Activated CD8-positive, alpha-beta memory T cell treated with anti-CD3 and anti-CD28 coated beads, Interleukin-2, amount 50 U/mL, for 48 hours (primary cell): Measurements from ENCODE around the gene GMFB.
A peak's percentile ranks its signal among the peaks of the same experiment; 100 is the strongest.
"Not testable (repeated sequence)": the region's sequence is repeated elsewhere in the genome, so short reads cannot be mapped to it uniquely, and the experiment has no call there.

Source experiments
- DNase-seq: peaks from one replicate; pipeline ENCODE4 v3.0.0-alpha.2; 2020

Gene GMFB

DNA sequence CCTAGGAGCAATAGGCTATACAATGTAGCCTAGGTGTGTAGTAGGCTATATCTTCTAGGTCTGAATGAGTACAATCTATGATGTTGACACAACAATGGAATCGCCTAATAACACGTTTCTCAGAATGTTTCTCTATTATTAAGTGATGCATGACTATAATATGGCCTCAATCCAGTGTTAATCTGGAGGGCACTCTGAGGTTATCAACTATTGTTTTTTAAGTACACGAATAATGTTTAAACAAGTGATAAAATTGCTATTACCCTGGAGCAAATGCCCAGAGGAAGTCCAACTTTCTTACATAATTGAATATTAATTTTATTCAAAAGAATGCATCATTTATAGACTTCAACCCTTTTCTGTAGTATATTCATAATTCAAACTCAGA lies 31.2 kb downstream of the GMFB start:
- DNase-seq, result no peak

DNA sequence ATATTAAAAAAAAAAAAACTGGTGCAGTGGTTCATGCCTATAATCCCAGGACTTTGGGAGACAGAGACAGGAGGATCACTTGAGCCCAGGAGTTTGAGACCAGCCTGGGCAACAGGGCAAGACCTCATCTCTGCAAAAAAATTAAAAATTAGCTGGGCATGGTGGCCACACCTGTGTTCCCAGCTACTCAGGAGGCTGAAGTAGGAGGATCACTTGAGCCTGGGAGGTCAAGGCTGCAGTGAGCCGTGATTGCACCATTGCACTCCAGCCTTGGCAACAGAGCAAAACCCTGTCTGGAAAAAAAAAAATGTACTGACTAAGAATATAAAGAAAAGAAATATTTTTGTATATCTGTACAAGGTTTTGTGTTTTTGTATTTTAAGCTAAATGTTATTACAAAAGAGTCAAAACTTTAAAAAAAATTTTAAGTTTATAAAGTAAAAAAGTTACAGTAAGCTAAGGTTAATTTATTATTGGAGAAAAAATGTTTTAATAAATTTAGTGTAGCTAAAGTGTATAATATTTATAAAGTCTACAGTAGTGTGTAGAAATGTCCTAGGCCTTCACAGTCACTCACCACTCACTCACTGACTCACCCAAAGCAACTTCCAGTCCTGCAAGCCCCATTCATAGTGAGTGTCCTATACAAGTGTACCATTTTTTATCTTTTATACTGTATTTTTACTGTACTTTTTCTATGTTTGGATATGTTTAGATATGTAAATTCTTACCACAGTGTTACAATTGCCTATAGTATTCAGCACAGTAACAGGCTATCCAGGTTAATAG lies 31.8 kb downstream of the GMFB start:
- DNase-seq, result not testable (repeated sequence)

DNA sequence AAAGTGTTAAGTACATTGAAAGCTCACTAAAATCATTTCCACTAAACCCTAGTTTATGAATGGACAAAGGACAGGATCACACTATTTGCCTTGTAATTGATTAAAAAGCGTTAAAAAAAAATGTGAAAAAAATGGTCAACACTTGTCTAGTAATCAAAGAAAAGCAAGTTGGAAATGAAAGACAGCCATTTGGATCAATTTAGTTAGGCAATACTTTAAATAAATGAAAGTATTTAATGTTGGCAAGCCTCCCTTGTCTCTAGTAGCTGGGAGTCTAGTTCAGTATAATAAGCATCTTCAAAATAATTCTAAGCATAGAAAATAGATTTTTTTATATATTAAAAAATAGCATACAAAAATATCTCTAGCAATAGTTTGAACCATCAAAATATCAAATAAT lies 33.4 kb downstream of the GMFB start:
- no peak for DNase-seq

DNA sequence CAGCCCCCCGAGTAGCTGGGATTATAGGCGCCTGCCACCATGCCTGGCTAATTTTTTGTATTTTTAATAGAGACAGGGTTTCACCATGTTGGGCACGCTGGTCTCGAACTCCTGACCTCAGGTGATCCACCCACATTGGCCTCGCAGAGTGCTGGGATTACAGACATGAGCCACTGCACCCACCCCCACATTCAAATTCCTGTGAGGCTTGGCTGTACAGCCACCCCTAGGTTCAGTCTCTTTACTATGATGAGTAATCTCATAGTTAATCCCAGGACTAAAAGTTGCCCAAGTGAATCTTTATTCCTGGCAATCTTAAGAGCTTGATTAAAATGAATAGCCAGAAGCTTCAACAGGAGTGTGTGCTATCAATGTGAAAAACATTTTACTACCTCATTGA lies 34.8 kb downstream of the GMFB start:
- not testable (repeated sequence) for DNase-seq

DNA sequence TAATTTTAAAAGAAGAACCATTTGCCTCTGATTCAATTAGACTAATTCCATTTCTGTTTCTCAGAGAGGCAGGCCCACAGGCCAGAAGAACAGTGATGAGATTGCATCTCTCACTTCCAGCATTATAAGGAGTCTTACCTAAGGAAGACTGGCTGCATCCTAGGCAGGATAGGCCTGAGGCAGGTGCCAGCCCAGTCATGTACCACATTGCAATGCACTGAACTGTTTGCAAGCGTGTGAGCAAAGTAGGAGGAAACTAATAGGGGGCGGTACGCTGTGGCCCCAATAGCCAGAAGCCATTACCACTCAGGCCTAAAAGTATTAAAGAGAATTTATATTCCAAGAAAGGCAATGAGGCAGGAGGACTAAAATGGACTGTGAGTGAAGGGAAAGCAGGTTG lies 35.5 kb downstream of the GMFB start:
- no peak for DNase-seq

DNA sequence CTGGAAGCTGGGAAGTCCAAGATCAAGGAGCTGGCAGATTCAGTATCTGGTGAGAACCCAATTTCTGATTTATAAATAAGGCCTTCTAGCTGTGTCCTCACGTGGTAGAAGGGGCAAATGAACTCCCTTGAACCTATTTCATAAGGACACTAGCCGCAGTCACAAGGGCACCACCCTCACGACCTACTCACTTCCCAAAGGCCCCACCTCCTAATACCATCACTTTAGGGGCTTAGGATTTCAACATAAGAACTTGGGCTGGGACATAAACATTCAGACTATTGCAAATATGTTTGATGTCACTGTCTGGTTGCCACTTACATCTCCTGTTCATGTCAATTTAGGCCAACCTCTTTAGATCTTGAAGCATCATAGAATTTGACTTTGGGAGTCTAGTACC lies 36.8 kb downstream of the GMFB start:
- DNase-seq, result no peak

DNA sequence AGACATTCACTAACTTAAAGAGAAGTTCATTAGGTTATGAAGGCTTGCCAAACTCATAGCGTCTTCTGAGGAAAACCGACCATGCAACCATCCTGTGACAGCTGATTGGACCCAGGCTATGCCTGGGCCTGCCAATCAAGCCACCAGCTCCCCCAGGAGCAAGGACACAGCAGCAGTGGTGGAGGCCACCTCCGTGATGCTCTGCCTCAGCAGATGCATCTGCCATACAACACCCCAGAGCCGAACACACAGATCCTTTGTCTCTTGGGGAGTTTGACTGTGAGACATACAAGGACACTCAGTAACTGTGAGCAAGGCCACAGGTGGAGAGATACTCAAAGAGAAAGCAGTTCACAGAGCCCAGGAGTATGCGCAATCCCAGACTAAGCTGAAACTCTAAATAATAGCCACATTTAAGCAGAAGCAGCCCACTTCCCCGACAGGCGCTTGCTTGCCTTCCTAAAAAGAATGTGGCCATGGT lies 37.6 kb downstream of the GMFB start:
- no peak for DNase-seq

DNA sequence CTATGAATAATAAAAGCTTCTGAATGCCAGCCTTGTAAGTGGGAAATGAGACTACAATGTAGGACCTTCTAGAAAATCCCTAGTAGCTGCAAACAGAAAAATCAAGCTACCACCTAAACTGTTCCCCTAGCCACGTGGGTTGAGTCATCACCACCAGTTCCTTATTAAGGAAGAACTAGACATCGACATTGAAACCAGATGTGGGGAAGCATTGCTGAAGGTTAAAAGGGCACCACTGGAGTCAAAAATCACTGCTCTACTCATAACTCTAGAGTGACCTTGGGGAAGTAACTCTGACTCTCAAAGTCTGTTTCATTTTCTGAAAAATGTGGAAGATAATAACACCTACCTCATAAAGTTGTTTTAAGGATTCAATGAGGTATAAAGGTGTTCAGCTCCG lies 38.2 kb downstream of the GMFB start:
- no peak for DNase-seq

DNA sequence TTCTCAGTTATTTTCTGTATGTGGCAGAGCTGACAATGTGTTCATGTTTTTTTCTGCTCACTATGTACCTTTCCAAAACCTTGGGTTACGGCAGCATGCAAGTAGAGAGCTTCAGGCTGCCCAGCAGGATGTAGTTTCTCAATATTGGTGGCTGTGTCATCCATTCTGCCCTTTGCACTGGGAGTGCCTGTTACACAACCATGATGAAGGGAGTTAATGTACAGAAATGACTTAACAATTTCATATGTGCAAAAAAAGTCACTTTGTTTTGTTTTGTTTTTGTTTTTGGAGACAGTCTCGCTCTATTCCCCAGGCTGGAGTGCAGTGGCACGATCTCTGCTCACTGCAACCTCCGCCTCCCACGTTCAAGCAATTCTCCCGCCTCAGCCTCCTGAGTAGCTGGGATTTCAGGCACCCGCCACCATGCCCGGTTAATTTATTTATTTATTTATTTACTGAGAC lies 41.5 kb downstream of the GMFB start:
- DNase-seq, result no peak

DNA sequence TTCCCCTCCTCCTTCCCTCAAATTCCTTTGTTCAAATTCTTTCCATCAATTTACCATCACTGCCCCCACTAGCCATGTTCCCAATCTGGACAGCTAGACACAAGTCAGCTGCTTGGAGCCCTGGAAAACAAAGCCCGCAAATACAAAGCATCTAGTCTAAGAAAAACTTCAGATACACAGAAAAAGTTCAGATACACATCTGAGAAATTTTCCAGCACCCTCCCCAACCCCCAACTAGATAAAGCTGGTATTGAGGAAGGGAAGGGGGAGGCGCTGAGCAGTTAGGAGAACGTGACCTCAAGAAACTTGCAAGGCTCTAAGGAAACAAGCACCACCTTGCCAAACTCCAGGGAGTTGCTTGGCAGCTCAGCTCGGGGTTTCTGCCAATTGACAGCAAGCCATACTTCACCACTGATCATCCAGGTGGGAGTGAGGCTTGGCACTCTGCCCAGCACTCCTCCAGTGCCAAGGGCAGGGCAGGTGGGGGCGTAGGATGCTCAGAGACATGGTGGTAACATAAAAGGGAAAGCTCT lies 42.6 kb downstream of the GMFB start:
- DNase-seq, result no peak

DNA sequence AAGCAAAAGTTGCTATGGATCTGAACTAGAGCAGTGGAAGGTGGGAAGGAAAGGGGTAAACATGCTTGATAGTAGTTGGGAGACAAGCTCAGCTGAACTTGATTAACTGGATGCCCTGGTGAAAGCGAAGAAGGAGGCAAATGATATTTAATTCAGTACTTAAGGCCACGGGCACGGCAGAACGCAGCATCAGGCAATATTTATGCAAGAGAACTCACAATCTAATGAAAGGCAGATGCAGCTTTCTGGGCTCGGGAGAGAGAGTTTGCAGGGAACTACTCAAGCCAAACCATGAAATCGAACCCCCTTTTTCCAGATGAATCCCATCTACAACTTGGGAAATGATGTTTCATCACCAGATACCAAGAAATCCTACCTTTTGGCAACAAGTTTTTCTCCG lies 44.1 kb downstream of the GMFB start:
- no peak for DNase-seq

DNA sequence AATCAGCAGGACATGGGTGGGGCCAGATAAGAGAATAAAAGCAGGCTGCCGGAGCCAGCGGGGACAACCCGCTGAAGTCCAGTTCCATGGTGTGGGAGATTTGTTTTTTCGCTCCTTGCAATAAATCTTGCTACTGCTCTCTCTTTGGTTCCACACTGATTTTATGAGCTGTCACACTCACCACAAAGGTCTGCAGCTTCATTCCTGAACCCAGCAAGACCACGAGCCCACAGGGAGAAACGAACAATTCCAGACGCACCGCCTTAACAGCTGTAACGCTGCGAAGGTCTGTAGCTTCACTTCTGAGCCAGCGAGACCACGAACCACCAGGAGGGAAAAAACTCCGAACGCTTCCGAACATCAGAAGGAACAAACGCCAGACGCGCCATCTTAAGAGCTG lies 44.8 kb downstream of the GMFB start:
- DNase-seq, result no peak

DNA sequence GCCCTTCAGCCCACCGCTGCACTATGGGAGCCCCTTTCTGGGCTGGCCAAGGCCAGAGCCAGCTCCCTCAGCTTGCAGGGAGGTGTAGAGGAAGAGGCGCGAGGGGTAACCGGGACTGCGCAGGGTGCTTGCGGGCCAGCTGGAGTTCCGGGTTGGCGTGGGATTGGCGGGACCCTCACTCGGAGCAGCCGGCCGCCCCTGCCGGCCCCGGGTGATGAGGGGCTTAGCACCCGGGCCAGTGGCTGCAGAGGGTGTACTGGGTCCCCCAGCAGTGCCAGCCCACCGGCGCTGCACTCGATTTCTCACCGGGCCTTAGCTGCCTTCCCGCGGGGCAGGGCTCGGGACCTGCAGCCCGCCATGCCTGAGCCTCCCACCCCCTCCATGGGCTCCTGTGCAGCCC lies 45.8 kb downstream of the GMFB start:
- DNase-seq, result not testable (repeated sequence)

DNA sequence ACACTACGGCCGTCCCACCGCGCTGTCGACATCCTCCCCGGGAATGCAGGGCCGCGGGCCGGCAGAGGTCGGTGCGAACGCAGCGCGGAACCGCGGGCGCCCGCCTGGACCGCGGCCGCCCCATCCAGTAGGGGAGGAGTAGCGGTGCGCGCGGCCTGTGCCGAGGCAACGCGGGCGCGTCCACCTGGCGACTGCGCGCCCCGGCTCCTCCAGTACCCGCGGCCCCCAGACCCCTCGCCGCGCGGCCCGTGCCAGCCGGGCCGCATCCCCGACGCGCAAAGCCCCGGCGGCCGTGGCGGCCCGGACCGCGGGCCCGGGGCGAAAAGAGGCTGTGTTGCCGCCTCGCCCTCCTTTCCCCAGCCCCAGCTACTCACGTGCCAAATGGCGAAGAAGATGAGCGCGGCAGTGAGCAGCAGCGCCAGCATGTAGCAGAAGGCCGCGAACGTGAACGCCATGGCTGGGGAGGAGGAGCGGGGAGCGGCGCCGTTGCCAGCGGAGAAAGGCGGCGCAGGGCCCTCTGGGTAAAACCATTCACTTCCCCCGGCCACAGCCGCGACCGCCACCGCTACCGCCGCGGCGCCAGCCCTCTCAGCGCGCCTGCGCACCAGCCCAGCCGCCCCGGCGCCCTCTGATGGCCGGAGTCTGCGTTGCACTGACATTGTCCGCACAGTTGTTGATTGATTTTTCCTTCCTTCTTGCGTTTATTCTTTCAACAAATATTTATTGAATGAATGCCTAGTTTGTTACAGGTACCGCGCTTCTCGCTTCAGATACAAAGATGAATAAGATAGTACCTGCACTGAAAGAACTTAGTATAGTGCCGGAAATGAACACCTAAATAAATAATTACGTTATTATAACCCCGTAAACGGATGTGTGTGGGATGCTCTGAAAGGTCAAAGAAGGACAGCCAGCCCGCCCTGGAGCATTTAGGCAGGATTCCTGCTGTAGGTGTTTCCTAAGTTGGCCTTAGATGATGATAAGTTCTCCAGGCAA lies 47.6 kb downstream of the GMFB start, which contains the start of gene CNIH1:
CNIH1 (minus strand) TSS at position 502 of the 996 bp plus-strand sequence; CDS start at position 455, 47 bp downstream.
- peak; percentile 100 for DNase-seq

DNA sequence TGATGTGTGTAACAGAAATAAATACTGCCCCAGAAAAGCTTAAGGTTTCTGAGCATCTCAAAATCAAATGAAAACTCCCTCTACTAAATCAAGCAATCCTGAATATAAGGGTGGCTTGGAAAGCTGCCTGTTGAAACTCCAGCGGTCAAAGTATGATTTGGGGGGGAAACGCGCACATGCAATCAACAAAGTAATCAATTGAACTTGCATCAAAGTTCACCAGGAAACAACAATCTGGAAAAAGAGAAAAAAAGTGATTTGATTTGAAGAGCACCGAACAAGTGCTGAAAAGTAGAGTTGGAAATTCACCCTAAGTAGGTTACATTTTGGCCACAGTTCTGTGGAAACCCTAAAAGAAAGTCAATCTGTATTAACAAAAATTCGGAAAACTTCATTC lies 48.3 kb downstream of the GMFB start:
- DNase-seq, result no peak

DNA sequence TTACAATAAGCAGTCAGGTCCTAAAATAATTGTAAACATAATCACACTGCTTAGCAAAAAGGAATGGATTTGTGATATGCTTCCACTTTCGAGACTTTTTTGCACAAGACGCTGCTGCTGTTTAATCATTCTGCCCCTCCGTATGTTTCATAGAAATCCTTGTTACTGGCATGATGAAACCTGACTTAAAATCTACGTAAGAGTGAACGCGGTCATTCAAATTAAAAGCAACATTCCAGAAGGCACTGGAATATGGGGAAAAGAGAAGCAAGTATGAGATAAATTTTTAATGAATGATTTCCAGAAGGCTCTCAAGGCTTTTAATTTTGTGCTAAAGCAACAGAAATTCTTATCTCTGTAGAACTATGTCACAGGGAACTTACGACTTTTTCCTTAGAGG lies 48.7 kb downstream of the GMFB start:
- no peak for DNase-seq

DNA sequence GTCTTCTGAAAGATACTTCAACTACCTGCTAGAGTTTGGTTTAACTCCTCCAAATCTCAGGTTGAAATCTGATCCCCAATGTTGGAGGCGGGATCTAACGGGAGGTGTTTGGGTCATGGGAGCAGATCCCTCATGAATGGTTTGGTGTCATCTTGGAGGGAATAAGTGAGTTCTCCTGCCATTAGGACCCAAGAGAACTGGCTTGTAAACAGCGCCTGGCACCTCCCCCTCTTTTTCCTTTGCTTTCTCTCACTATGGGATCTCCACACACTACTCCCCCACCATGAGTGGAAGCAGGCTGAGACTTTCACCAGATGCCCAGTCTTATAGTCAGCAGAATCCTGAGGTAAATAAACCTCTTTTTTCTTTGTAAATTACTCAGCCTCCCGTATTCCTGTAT lies 50.1 kb downstream of the GMFB start:
- no peak for DNase-seq

DNA sequence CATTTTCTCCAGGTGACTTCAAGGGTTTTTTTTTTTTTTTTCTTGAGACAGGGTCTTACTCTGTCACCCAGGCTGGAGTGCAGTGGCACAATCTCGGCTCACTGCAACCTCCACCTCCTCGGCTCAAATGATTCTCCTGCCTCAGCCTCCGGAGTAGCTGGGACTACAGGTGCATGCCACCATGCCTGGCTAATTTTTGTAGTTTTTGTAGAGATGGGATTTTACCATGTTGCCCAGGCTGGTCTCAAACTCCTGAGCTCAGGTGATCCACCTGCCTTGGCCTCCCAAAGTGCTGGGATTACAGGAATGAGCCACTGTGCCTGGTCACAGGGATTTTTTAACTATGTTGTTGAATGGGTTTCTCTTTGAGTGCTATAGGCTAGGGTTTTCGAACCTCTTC lies 50.8 kb downstream of the GMFB start:
- DNase-seq, result not testable (repeated sequence)

DNA sequence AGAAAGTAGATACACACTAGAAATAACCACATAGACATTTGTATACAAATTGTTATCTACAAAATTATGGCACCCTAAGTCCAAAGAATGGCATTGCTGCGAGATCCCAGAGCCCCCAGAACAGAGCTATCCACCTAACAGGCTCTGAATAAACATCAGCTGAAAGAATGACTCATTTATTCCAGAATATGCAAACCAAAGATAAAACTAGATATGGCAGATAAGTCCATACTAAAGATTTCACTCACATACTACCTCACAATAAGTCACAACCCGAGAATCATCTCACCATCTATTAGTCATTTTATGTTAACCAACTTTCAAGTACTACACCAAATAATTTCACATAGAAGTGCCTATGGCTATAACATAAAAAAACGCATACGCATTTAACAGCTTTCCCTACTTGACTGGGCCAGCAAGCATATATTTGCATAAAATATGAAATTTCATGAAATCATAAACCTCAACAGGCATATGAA lies 53.2 kb downstream of the GMFB start:
- no peak for DNase-seq

DNA sequence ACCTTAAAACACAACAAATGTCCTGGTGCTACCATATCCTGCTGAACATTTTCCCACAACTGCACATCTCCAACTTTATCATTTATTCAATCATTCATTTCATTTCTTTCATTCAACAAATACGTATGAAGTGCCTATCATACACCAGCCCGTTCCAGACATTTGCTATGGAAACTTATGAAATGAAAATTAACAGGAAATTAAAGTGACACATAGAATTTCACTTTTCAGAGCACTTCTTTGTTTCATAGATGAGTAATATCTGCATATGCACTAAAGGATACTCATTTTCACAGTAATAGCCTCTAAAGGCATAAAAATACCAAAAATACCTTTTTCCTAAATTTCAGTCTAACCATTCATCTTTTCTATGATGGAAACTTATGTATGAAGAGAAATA lies 60.3 kb downstream of the GMFB start:
- DNase-seq, result no peak

DNA sequence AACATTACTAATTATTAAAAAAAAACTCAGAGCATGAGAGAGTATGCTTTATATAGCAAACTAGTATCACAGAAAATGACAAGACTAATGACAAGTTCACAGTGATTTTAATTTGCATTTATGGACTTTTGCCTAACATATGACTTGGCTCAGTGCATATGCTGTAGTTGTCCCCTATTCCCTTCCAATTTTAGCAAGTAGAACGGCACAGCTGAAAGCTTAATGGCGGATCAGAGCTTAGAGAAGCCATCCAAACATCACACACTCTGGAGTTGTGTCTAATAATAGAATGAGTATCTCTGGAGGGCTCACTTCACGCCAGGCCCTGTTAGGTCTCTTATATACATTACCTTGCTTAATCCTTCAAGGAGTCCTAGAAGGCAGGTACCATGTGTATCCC lies 60.9 kb downstream of the GMFB start:
- DNase-seq, result no peak

DNA sequence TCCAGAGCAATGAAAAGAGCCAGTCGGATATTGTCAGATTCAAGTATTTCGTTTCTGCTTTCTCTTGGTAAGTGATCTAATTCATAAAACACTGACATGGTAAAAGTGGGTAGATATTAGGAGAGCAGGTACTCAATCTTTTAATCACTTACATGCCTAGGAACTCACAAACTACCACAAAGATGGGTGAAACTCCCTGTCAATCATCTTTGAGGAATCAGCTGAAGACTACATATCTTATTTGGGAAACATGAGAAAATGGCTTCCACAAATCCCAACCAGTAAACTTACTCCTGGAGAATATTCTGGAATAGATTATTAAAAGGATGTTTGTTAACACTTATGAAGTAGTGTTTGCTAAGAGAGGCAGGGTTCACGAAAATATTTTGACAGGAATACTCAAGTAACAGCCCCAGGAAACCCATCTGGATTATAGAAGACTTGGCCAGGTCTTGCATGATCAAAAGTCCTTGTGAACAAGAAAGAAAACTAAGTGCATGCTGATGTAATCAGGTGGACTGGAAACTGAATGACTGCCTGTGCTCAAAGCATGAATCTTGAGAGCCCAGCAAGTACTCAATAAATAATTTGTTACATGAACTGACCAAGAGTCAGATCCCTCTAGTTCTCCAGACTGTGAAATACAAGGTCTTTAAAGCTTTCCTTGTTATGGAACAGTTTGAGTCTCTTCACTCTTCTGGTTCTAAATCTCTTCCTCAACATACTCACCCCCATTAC lies 63.1 kb downstream of the GMFB start:
- DNase-seq, result no peak

DNA sequence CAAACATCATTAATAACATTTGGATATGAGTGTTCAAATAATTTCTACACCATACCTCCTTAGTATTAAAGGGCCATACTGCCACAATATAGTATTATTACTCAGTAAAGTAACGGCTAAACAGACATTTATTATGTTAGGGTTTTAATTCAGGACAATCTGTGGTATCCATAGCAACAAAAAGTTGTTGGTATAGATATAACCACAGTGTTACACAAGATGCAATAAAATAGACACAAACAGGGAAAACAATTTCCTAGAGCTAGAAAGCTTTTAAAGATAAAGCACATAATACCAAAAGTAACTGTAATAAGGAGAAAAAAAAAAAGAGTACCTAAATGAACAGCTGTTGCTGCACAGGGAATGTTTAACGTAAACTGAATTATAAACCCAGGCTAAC lies 63.7 kb downstream of the GMFB start:
- DNase-seq, result no peak
